T-cell (primary cell): Measurements from ENCODE around the gene ITGB6. TPM values are rescaled to one million over a fixed set of nuclear protein-coding genes. Genes with fewer than 3 reads are reported as not detected.

Experiments
- ATAC-seq, 4 experiments: fragments of 200-7000 bp in 3 of 4; fragments of 150-1000 bp in 1 of 4; cut with Tn5 transposase; replicated peaks in 1 of 4; 1 replicate in 3 of 4; 2 replicates in 1 of 4; pipeline ENCODE4 v1.10.0; 2021; ENCODE audit warnings: moderate library complexity in 3 of 4, mild to moderate bottlenecking in 2 of 4, moderate number of reproducible peaks in 1 of 4
- CTCF ChIA-PET, 2 donors: fragments of 300-600 bp; sonication (Branson Sonifier 250); formaldehyde crosslinking; loops; one replicate each; lab custom pipeline; 2022; ENCODE audit warnings: antibody characterized with exemption in 2 of 2; lab: Charles Lee
- POLR2A ChIA-PET, 2 donors: fragments of 300-600 bp; sonication (Branson Sonifier 250); formaldehyde crosslinking; loops; one replicate each; lab custom pipeline; 2022; ENCODE audit warnings: antibody characterized with exemption in 2 of 2; lab: Charles Lee
- DNase-seq, 35 experiments: peaks; one replicate each; pipeline versions ENCODE4 v3.0.0 to v3.0.0-alpha.2; 2013 to 2023
- H3K27ac ChIP-seq: one replicate; pipeline ENCODE4 v1.5.1; 2013; ENCODE audit warnings: low read length
- H3K27me3 ChIP-seq, 2 experiments: replicated peaks in 1 of 2; 1 replicate in 1 of 2; 2 replicates in 1 of 2; pipeline versions ENCODE4 v1.6.1 to v1.7.0; 2013; ENCODE audit warnings: low read length in 1 of 2, mixed read lengths in 1 of 2; ENCODE audit not compliant: control insufficient read depth in 2 of 2, insufficient read depth in 2 of 2; ENCODE audit errors: extremely low read depth in 1 of 2
- H3K36me3 ChIP-seq, 2 donors: 1 replicate in 1 of 2; 2 replicates in 1 of 2; pipeline versions ENCODE4 v1.6.1 to v1.7.0; 2013; ENCODE audit warnings: low read length in 1 of 2; ENCODE audit not compliant: control insufficient read depth in 2 of 2, insufficient read depth in 1 of 2; ENCODE audit errors: extremely low read depth in 1 of 2
- H3K4me1 ChIP-seq, 2 experiments: 1 replicate in 1 of 2; 2 replicates in 1 of 2; pipeline versions ENCODE4 v1.6.1 to v1.7.0; 2013; ENCODE audit warnings: low read length in 2 of 2, mixed read lengths in 1 of 2; ENCODE audit not compliant: insufficient read depth in 2 of 2, control insufficient read depth in 1 of 2; ENCODE audit errors: extremely low read depth in 1 of 2
- H3K4me3 ChIP-seq, 2 donors: 1 replicate in 1 of 2; 2 replicates in 1 of 2; pipeline versions ENCODE4 v1.5.1 to v1.7.0; 2013; ENCODE audit warnings: mild to moderate bottlenecking in 2 of 2, low read length in 1 of 2, moderate library complexity in 1 of 2; ENCODE audit not compliant: control insufficient read depth in 1 of 2; ENCODE audit errors: extremely low read depth in 1 of 2
- H3K9me3 ChIP-seq: 2 replicates; pipeline ENCODE4 v1.7.0; 2013
- H3K27ac Mint-ChIP-seq, 2 donors: one replicate each; pipeline ENCODE4 v1.8.0; 2020 to 2021; ENCODE audit warnings: mild to moderate bottlenecking in 2 of 2, mixed read lengths in 2 of 2
- H3K27me3 Mint-ChIP-seq, 2 donors: one replicate each; pipeline ENCODE4 v1.8.0; 2021 to 2022; ENCODE audit warnings: mixed read lengths in 2 of 2
- H3K36me3 Mint-ChIP-seq: one replicate; pipeline ENCODE4 v1.8.0; 2021; ENCODE audit warnings: mixed read lengths
- H3K4me1 Mint-ChIP-seq, 3 donors: one replicate each; pipeline ENCODE4 v1.8.0; 2020 to 2022; ENCODE audit warnings: mixed read lengths in 3 of 3, mild to moderate bottlenecking in 1 of 3
- H3K4me3 Mint-ChIP-seq, 3 donors: one replicate each; pipeline ENCODE4 v1.8.0; 2020 to 2022; ENCODE audit warnings: mild to moderate bottlenecking in 3 of 3, mixed read lengths in 3 of 3, moderate library complexity in 3 of 3
- H3K9me3 Mint-ChIP-seq, 3 donors: one replicate each; pipeline ENCODE4 v1.8.0; 2020 to 2022; ENCODE audit warnings: mixed read lengths in 3 of 3
- WGBS: methylation state at CpG from one replicate; pipeline ENCODE4 v1.1.5; 2013; ENCODE audit warnings: missing lambda C conversion rate; ENCODE audit not compliant: insufficient coverage; 5-methylcytosine and 5-hydroxymethylcytosine counted together
- total RNA-seq, 35 experiments: library from RNA in 6 of 35; stranded (reverse) in 6 of 35; fragments of 120-200 nt in 1 of 35; gene quantifications; one replicate each; pipeline versions ENCODE4 v1.2.1 to v1.2.4 and lab custom pipeline; 2013 to 2026

Gene ITGB6
- total RNA-seq, 5 donors from 2014 or later (not counting 1 experiment from before 2014, with no cell fraction given): 0.09 to 0.38 TPM; not detected in 3

- no peak overlapping the region for H3K27ac ChIP-seq
- no peak for ATAC-seq
- H3K4me3 ChIP-seq: no peak overlapping the region
- WGBS: no CpG with 5 or more reads among the region's 3 CpGs
- no peak overlapping the region for H3K4me3 Mint-ChIP-seq
- H3K9me3 Mint-ChIP-seq: no peaks in the 10 kb centered on the region
- ChIA-PET CTCF (no interaction called here), POLR2A (no interaction called here)
- H3K4me1 Mint-ChIP-seq: no peaks in the 10 kb centered on the region
- DNase-seq: no peak
- H3K27me3 ChIP-seq: no peaks in the 10 kb centered on the region
- H3K36me3 ChIP-seq: no peaks in the 10 kb centered on the region
- H3K27ac Mint-ChIP-seq: no peak overlapping the region
- H3K36me3 Mint-ChIP-seq: no peaks in the 10 kb centered on the region
- no peaks in the 10 kb centered on the region for H3K27me3 Mint-ChIP-seq
- H3K4me1 ChIP-seq: no peaks in the 10 kb centered on the region
- H3K9me3 ChIP-seq: no peaks in the 10 kb centered on the region
Observed at GRCh38 chr2:160168878-160169277, 31.2 kb downstream of the ITGB6 start.

DNA sequence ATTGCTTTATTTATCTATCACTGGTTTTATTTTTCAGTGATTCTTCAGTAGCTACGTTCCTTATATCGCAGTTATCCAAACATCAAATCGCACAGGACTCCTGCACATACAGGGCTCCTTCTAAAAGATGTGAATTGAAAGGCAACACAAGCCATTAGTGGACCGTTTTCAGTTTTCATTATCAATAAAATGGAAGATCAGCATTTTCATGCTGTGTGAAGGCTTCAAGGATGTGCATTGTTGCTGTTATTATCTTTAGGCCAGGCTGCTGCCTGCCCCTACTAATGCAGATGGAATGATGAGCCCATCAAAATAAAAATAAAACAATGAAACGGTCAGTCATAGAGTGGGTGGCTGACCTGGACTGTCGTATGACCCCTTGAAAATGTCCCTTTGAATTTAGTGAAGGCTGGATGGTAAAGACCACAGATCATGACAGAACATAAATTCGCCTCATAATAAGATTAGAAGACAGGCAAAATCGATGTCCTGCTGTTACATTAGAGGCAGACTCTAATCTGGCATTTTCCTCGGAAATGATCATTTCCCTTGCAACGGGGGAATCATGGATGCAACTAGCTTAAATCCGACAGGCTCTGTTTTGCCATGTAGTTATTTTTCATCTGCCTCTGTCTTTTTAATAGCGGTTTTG, 32.9 kb downstream of the ITGB6 start:
- Mint-ChIP-seq H3K4me3 (no peak overlapping the region), H3K27ac (no peak overlapping the region), H3K27me3 (no peaks in the 10 kb centered on the region), H3K4me1 (no peaks in the 10 kb centered on the region), H3K9me3 (no peaks in the 10 kb centered on the region), H3K36me3 (no peaks in the 10 kb centered on the region)
- Histone ChIP-seq H3K27ac (no peak overlapping the region), H3K4me1 (no peaks in the 10 kb centered on the region), H3K4me3 (no peak overlapping the region), H3K36me3 (no peaks in the 10 kb centered on the region), H3K27me3 (no peaks in the 10 kb centered on the region), H3K9me3 (no peaks in the 10 kb centered on the region)
- WGBS: 93% methylated on average over 5 of the region's 12 CpGs
- CTCF ChIA-PET: no interaction called here
- ATAC-seq: no peak
- no peak for DNase-seq
- POLR2A ChIA-PET: no interaction called here

- Mint-ChIP-seq H3K9me3 (no peaks in the 10 kb centered on the region), H3K4me1 (no peaks in the 10 kb centered on the region), H3K27ac (no peak overlapping the region), H3K4me3 (no peak overlapping the region), H3K27me3 (no peaks in the 10 kb centered on the region), H3K36me3 (no peaks in the 10 kb centered on the region)
- ChIA-PET CTCF (no interaction called here), POLR2A (no interaction called here)
- Histone ChIP-seq H3K27me3 (peaks cover 0 to 3% of the 10 kb centered on the region in 2 experiments), H3K4me1 (no peaks in the 10 kb centered on the region), H3K4me3 (no peak overlapping the region), H3K36me3 (no peaks in the 10 kb centered on the region), H3K9me3 (no peaks in the 10 kb centered on the region), H3K27ac (no peak overlapping the region)
- no peak for ATAC-seq
- WGBS: no CpG with 5 or more reads among the region's 1 CpG
- DNase-seq: no peak
Observed at GRCh38 chr2:160165996-160166395, 34.1 kb downstream of the ITGB6 start.

GRCh38 chr2:160165081-160165480, 35.0 kb downstream of the ITGB6 start:
- H3K9me3 Mint-ChIP-seq: no peaks in the 10 kb centered on the region
- WGBS: no CpG with 5 or more reads among the region's 2 CpGs
- POLR2A ChIA-PET: no interaction called here
- no peaks in the 10 kb centered on the region for H3K27me3 Mint-ChIP-seq
- Histone ChIP-seq H3K27ac (no peak overlapping the region), H3K4me3 (no peak overlapping the region), H3K9me3 (no peaks in the 10 kb centered on the region), H3K4me1 (no peaks in the 10 kb centered on the region), H3K27me3 (peaks cover 0 to 3% of the 10 kb centered on the region in 2 experiments), H3K36me3 (no peaks in the 10 kb centered on the region)
- ATAC-seq (no peak), DNase-seq (no peak)
- H3K4me1 Mint-ChIP-seq: no peaks in the 10 kb centered on the region
- H3K27ac Mint-ChIP-seq: no peak overlapping the region
- CTCF ChIA-PET: no interaction called here
- no peak overlapping the region for H3K4me3 Mint-ChIP-seq
- H3K36me3 Mint-ChIP-seq: no peaks in the 10 kb centered on the region

- ATAC-seq (no peak), DNase-seq (no peak)
- WGBS: 84% methylated on average over 9 of the region's 13 CpGs
- Histone ChIP-seq H3K27me3 (peaks cover 0 to 5% of the 10 kb centered on the region in 2 experiments), H3K9me3 (no peaks in the 10 kb centered on the region), H3K4me1 (no peaks in the 10 kb centered on the region), H3K27ac (no peak overlapping the region), H3K4me3 (no peak overlapping the region), H3K36me3 (no peaks in the 10 kb centered on the region)
- H3K27ac Mint-ChIP-seq: no peak overlapping the region
- peaks cover 4 to 5% of the 10 kb centered on the region in 2 donors for H3K27me3 Mint-ChIP-seq
- H3K4me1 Mint-ChIP-seq: no peaks in the 10 kb centered on the region
- no peak overlapping the region for H3K4me3 Mint-ChIP-seq
- H3K9me3 Mint-ChIP-seq: no peaks in the 10 kb centered on the region
- POLR2A ChIA-PET: no interaction called here
- CTCF ChIA-PET: interaction anchor here in 1 of 2 donors (0.6 kb wide), 1 partner anchor 955 kb away, joined by 8 read pairs; no protein-coding TSS in a partner anchor
- H3K36me3 Mint-ChIP-seq: no peaks in the 10 kb centered on the region
Observed at GRCh38 chr2:160157861-160158829, 41.9 kb downstream of the ITGB6 start.

DNA sequence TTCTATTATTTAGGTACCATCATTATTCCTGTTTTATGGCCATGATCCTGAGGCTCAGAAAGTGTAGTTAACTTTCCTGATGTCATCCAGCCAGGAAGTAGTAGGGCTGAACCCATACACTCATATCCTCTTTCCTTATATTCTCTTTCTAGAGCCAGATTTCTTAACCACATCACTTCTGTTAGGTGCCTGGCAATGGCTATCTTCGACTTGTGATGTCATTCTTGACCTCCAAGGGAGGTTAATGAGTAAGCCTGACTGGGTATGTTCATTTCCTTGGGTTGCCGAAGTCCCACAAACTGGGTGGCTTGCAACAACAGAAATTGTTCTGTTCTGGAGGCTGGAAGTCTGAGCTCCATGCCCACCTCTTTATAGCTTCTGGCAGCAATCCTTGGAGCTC, 43.4 kb downstream of the ITGB6 start:
- ATAC-seq: no peak
- POLR2A ChIA-PET: no interaction called here
- Histone ChIP-seq H3K27ac (no peak overlapping the region), H3K9me3 (no peaks in the 10 kb centered on the region), H3K36me3 (no peaks in the 10 kb centered on the region), H3K4me3 (no peak overlapping the region), H3K4me1 (no peaks in the 10 kb centered on the region), H3K27me3 (peaks cover 0 to 5% of the 10 kb centered on the region in 2 experiments)
- DNase-seq: no peak
- peaks cover 4 to 5% of the 10 kb centered on the region in 2 donors for H3K27me3 Mint-ChIP-seq
- no peaks in the 10 kb centered on the region for H3K9me3 Mint-ChIP-seq
- H3K4me3 Mint-ChIP-seq: no peak overlapping the region
- no peak overlapping the region for H3K27ac Mint-ChIP-seq
- CTCF ChIA-PET: no interaction called here
- H3K36me3 Mint-ChIP-seq: no peaks in the 10 kb centered on the region
- H3K4me1 Mint-ChIP-seq: no peaks in the 10 kb centered on the region
- 80% methylated on average over 1 of the region's 2 CpGs for WGBS
